Skeletal muscle satellite cell (primary cell): ENCODE measurements around the gene CCR7.
A peak's percentile ranks its signal among the peaks of the same experiment; 100 is the strongest.

Source experiments
- H3K27me3 ChIP-seq: 2 replicates; pipeline ENCODE4 v1.7.0; 2013; ENCODE audit warnings: low read length; ENCODE audit not compliant: control insufficient read depth, insufficient read depth
- H3K36me3 ChIP-seq: 2 replicates; pipeline ENCODE4 v1.7.0; 2013; ENCODE audit warnings: mild to moderate bottlenecking, control low read depth, low read length; ENCODE audit not compliant: insufficient read depth
- H3K4me1 ChIP-seq: 2 replicates; pipeline ENCODE4 v1.7.0; 2013; ENCODE audit warnings: low read length; ENCODE audit not compliant: control insufficient read depth, insufficient read depth
- H3K4me2 ChIP-seq: 2 replicates; pipeline ENCODE4 v1.7.0; 2013; ENCODE audit warnings: mild to moderate bottlenecking, low read length
- H3K4me3 ChIP-seq: 2 replicates; pipeline ENCODE4 v1.7.0; 2013; ENCODE audit warnings: low read length
- H3K9ac ChIP-seq: 2 replicates; pipeline ENCODE4 v1.7.0; 2013; ENCODE audit warnings: mild to moderate bottlenecking, low read depth, low read length, moderate library complexity
- H3K9me3 ChIP-seq: replicated peaks from 2 replicates; pipeline ENCODE4 v1.7.0; 2013; ENCODE audit warnings: mild to moderate bottlenecking, control low read depth, low read length

The CCR7 gene

DNA sequence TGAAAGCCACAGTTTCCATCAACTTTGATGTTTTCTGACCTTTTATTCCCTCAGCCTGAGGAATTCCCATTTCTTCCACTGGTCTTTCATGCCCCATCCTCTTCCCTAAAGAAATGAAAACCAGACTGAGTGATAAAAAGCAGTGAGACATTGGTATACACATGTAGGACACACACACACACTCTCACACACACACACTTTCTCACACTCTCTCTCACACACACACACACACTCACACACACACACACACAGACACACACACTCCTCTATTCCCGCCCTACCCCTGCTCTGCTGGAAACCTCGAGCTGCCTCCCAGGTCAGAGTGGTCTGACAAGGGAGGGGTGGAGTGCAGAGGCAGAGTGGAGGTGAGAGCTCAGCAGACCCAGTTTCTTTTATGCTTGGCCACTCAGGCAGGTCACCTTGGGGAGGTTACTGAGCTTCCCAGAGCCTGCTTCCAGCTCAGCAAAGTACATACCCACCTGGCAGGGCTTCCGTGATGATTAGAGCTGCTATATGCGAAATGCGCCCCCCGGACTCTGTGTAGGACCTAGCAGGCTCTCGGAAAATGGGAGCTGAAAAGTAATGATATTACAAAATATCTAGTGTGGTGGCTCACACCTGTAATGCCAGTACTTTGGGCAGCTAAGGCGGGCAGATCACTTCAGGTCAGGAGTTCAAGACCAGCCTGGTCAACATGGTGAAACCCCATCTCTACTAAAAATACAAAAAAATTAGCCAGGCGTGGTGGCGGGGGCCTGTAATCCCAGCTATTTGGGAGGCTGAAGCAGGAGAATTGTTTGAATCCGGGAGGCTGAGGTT, 30.7 kb downstream of the CCR7 start:
- H3K4me1 ChIP-seq, result peaks cover 53% of the 10 kb centered on the region
- peak overlapping the region; percentile 48 for H3K9ac ChIP-seq
- H3K36me3 ChIP-seq, result no peaks in the 10 kb centered on the region
- H3K9me3 ChIP-seq, result no peaks in the 10 kb centered on the region
- no peaks in the 10 kb centered on the region for H3K27me3 ChIP-seq
- no peak overlapping the region for H3K4me3 ChIP-seq
- no peak overlapping the region for H3K4me2 ChIP-seq

DNA sequence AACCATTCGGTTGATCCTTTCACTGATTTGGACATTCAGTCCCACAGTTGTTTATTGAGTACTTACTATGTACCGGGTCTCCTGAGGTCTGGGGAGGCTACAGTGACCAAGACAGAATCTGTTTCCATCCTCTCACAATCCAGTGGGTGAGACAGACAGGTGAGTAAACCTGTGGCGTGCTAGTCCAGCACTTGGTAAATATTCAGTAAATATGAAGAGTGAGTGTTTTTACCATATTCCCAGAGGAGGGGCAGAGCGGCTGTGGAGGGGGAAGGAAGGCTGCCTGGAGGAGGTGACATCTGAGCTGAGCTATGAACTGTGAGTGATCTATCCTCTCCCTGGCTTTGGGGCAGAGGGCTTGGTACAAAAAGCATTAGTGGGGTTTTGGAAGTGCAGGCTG, 31.4 kb downstream of the CCR7 start:
- Histone ChIP-seq H3K9ac (peak overlapping the region; percentile 48), H3K9me3 (no peaks in the 10 kb centered on the region), H3K4me1 (peaks cover 51% of the 10 kb centered on the region), H3K27me3 (no peaks in the 10 kb centered on the region), H3K4me3 (no peak overlapping the region), H3K4me2 (peak overlapping the region; percentile 26), H3K36me3 (no peaks in the 10 kb centered on the region)

DNA sequence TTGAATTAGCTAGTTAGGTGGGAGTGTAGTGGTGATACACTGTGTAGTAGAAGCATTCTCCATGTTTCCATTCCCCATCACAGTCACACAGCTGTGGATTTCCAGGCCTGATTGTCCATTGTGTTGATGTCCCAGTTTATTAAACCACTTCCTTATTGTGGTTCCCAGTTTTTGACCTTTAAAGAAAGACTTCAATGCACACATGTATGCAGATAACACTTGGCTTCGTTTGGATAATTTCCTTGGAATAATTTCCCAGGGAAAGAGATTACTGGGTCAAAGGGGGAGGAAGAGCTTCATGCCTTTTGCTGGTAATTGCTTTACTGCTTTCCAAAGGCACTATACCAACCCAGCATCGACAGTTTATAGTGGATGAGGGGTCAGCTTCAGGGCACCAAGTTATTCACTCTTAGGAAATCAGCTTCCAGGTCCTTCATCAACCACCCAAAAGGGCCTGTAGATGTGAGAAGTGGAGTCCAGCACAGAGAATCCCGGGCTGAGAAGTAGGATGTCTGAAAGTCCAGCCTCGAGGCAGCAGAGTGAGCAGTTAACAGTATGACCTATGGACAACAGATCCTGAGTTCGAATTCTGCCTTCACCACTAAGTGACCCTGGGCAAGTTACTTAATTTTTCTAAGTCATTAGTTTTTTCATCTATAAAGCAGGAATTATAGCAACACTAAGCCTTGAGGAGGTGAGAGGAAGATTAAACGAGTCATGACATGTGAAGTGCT, 32.6 kb downstream of the CCR7 start:
- Histone ChIP-seq H3K9ac (peak overlapping the region; percentile 61), H3K4me3 (no peak overlapping the region), H3K27me3 (no peaks in the 10 kb centered on the region), H3K4me2 (peak overlapping the region; percentile 32), H3K9me3 (no peaks in the 10 kb centered on the region), H3K36me3 (no peaks in the 10 kb centered on the region), H3K4me1 (peaks cover 41% of the 10 kb centered on the region)

DNA sequence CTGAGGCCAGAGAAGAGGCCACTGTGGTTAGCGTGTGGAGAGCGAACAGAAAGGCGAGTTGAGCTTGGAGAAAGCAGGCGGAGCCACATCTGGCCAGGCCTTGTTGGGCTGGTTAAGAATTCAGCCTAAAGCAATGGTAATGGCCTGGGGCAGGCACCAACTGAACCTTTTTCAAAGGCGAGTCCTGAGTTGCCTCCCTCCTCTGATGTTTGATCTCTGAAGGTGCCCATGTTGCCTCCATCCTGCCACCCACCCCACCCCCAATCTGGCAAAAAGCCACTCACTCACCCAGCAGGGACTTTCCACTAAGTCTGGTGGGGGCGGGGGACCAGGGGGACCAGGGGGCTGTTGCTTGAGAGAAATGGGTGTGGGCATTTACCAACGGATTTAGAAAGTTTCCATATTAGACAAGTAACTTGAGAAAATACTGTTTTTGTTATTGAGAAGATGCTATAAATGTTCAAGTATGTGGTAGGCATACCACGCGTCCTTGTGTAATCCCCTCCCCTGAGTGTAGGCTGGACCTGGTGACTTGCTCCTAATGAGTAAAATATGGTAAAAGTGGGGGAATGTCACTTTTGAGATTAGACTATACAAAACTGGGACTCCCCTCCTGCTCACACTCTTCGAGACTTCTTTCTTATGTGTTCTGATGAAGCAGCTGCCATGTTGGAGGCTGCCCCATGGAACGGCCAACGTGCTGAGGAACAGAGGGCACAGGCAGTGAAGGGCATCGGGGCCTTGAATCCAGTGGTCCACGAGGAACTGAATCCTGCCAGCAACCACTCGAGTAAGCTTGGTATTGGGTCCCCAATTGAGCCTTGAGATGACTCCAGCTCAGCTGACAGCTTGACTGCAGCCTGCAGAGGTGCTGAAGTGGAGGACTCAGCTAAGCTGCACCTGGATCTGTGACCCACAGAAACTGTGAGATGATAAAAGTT, 34.0 kb downstream of the CCR7 start:
- Histone ChIP-seq H3K9me3 (no peaks in the 10 kb centered on the region), H3K9ac (no peak overlapping the region), H3K4me1 (peaks cover 32% of the 10 kb centered on the region), H3K36me3 (no peaks in the 10 kb centered on the region), H3K27me3 (no peaks in the 10 kb centered on the region), H3K4me2 (no peak overlapping the region), H3K4me3 (no peak overlapping the region)

DNA sequence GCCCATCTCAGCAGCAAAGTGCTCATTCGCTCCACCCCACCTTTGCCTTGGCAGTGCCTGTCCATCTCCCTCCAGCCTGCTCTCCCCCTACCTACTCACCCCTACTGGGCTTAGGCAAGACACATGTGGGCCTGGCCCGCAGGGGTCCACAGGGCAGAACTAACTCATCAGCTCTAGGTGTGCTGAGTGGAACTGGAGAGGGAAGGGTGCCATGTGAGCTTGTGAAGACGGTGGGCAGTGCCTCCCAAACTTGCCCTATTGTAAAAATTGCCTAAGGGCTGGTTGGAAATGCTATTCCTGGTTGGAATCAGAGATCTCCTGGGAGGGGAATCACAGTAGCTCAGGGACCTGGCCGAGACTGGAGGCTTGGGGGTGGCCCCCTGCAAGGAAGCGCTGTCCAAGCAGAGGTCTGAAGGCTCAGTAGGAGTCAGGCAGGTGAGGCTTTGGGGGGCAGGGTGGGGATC, 34.7 kb downstream of the CCR7 start:
- Histone ChIP-seq H3K9ac (no peak overlapping the region), H3K4me1 (peaks cover 28% of the 10 kb centered on the region), H3K36me3 (no peaks in the 10 kb centered on the region), H3K27me3 (no peaks in the 10 kb centered on the region), H3K9me3 (peaks cover 1% of the 10 kb centered on the region), H3K4me2 (no peak overlapping the region), H3K4me3 (no peak overlapping the region)

DNA sequence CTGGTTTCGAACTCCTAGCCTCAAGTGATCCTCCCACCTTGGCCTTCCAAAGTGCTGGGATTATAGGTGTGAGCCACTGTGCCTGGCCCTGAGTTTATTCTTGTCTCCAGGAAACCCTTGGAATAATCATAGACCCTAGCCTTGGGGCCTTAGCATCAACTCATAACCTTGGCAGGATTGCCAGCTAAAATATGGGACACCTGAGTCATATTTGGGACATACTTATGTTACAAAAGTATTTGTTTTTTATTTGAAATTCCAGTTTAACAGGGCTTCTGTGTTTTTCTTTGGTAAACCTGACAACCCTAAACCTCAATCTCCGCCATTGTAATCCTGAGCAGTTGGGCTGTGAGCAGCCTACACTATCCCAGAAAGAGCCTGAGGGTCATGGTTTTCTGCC, 35.3 kb downstream of the CCR7 start:
- Histone ChIP-seq H3K27me3 (no peaks in the 10 kb centered on the region), H3K4me2 (no peak overlapping the region), H3K4me3 (no peak overlapping the region), H3K4me1 (peaks cover 28% of the 10 kb centered on the region), H3K9me3 (peaks cover 6% of the 10 kb centered on the region), H3K9ac (no peak overlapping the region), H3K36me3 (no peaks in the 10 kb centered on the region)

DNA sequence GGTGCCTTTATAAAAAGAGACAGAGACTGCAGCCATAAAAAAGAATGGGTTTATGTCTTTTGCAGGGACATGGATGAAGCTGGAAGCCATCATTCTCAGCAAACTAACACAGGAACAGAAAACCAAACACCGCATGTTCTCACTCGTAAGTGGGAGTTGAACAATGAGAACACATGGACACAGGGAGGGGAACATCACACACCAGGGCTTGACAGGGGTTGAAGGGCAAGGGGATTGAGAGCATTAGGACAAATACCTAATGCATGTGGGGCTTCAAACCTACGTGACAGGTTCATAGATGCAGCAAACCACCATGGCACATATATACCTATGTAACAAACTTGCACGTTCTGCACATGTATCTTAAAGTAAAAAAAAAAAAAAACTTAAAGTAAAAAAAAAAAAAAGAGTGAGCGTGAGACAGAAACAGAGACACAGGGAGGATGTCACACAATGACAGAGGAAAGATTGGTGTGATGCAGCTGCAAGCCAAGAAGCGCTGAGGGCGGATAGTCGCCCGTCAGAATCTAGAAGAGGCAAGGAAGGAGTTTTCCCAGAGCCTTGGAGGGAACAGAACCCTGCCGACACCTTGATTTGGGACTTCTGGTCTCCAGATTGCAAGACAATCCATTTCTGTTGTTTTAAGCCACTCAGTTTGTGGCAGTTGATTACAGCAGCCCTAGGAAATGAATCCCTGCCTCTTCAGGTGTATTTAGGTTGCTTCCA, 36.4 kb downstream of the CCR7 start:
- Histone ChIP-seq H3K36me3 (no peaks in the 10 kb centered on the region), H3K27me3 (no peaks in the 10 kb centered on the region), H3K9me3 (peaks cover 6% of the 10 kb centered on the region), H3K9ac (no peak overlapping the region), H3K4me3 (no peak overlapping the region), H3K4me1 (peaks cover 19% of the 10 kb centered on the region), H3K4me2 (no peak overlapping the region)

DNA sequence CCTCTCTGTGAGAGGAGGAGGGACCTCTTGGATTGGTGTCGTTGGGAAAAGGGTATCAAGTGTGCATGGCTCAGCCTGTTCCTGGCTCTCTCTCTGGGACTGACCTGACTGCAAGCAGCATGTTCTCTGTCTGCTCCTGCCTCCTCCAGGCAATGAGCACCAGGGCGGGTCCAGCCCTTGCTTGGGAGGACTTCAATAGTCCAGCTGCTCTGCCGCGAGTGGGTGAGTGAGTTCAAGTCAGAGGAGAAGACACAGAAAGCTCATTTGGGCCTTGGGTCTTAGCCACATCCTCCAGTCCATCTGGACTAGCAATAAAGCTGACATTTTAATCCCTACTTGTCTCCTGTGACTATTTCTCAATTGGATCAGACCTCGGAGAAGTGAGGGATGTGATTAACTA, 38.6 kb downstream of the CCR7 start:
- Histone ChIP-seq H3K36me3 (no peaks in the 10 kb centered on the region), H3K4me1 (peaks cover 18% of the 10 kb centered on the region), H3K9ac (no peak overlapping the region), H3K4me3 (no peak overlapping the region), H3K9me3 (peaks cover 6% of the 10 kb centered on the region), H3K27me3 (no peaks in the 10 kb centered on the region), H3K4me2 (no peak overlapping the region)

DNA sequence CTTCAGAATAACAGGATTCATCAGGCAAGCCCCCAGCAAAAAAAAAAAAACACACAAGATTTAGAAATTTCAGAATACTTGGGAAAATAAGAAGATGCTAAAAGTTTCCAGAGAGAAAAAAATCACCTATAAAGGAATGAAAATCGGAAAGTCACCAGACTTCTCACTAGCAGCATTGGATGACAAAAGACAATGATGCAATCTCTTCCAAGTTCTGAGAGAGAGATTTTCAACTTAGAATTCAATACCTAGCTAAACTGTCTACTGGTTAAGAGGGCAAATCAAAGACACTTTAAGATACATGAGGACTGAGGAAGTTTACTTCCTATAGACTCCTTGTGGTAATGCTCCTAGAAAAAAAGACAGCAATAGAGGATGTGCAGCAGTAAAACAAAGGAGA, 40.0 kb downstream of the CCR7 start:
- Histone ChIP-seq H3K36me3 (no peaks in the 10 kb centered on the region), H3K9me3 (peaks cover 6% of the 10 kb centered on the region), H3K4me3 (no peak overlapping the region), H3K4me1 (peaks cover 29% of the 10 kb centered on the region), H3K27me3 (no peaks in the 10 kb centered on the region), H3K4me2 (no peak overlapping the region), H3K9ac (no peak overlapping the region)

DNA sequence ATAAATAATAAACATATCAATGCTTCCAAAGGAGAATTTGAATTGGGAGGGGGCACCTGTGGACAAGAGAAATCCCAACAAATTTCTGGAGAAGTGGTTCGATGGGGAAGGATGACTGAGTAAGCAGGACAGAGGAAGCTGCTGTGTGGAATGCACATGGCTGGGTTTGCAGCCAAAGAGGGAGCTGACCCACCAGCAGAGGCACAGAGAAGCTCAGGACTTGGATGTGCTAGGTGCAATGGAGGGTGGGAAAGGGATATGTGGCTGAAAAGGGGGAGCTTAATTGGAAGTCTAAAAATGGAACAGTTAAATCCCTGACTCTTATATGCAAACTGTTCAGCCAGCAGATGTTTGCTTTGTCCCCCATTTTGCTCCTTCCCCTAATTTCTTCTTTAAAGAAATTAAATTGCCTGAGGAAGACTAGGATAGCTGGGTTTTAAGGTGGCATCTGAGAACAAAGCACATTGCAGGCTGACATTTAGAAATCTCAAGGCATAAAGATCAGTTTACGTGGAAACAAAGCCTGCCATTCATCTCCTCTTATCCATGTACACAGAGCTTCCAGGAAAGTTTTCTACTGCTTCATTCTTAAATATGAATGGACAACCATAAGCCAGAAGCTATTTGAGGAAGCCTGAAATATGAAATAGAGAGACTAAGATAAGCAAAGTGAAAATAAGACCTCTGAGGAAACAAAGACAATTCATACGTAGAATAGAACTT, 40.9 kb downstream of the CCR7 start:
- H3K4me1 ChIP-seq, result peaks cover 33% of the 10 kb centered on the region
- H3K4me3 ChIP-seq, result no peak overlapping the region

More for the DNA sequence above, 40.9 kb downstream of the CCR7 start:
- Histone ChIP-seq H3K36me3 (no peaks in the 10 kb centered on the region), H3K9ac (no peak overlapping the region), H3K4me2 (no peak overlapping the region), H3K9me3 (peaks cover 6% of the 10 kb centered on the region), H3K27me3 (no peaks in the 10 kb centered on the region)
